GM18909 (cell line): ENCODE measurements around the gene SELP.

Experiments used
- ATAC-seq: cut with Tn5 transposase; IDR thresholded peaks from one replicate; pipeline ENCODE4 v1.9.1; 2021; ENCODE audit warnings: mild to moderate bottlenecking; ENCODE audit not compliant: unreplicated experiment, poor library complexity

SELP gene

GRCh38 chr1:169577981-169578738, 51.8 kb downstream of the SELP start:
- ATAC-seq, result no peak

- ATAC-seq, result no peak
Observed at GRCh38 chr1:169576935-169577331, 53.0 kb downstream of the SELP start.

- ATAC-seq, result no peak
Observed at GRCh38 chr1:169576241-169576934, 53.5 kb downstream of the SELP start.

GRCh38 chr1:169574336-169574735, 55.6 kb downstream of the SELP start:
- no peak for ATAC-seq

GRCh38 chr1:169572187-169572586, 57.7 kb downstream of the SELP start:
- no peak for ATAC-seq

- no peak for ATAC-seq
Observed at GRCh38 chr1:169571450-169571849, 58.5 kb downstream of the SELP start.

- no peak for ATAC-seq
Observed at GRCh38 chr1:169570172-169570574, 59.8 kb downstream of the SELP start.

- no peak for ATAC-seq
Observed at GRCh38 chr1:169568497-169568896, 61.4 kb downstream of the SELP start.

- no peak for ATAC-seq
Observed at GRCh38 chr1:169565335-169566271, 64.3 kb downstream of the SELP start.

GRCh38 chr1:169563650-169564049, 66.3 kb downstream of the SELP start:
- ATAC-seq, result no peak

- no peak for ATAC-seq
Observed at GRCh38 chr1:169563019-169563615, 66.8 kb downstream of the SELP start.

GRCh38 chr1:169561692-169562091, 68.2 kb downstream of the SELP start:
- ATAC-seq, result no peak

- ATAC-seq, result no peak
Observed at GRCh38 chr1:169557131-169557530, 72.8 kb downstream of the SELP start.

- ATAC-seq, result no peak
Observed at GRCh38 chr1:169550294-169550693, 79.6 kb downstream of the SELP start.

- no peak for ATAC-seq
Observed at GRCh38 chr1:169548282-169548681, 81.6 kb downstream of the SELP start.

- ATAC-seq, result peak; percentile 69
Observed at GRCh38 chr1:169546087-169546995, 83.6 kb downstream of the SELP start.

GRCh38 chr1:169545472-169545871, 84.5 kb downstream of the SELP start:
- ATAC-seq, result no peak

GRCh38 chr1:169538998-169539871, 90.7 kb downstream of the SELP start:
- ATAC-seq, result no peak
